Breast epithelium (tissue), 4 donors: ENCODE data around the gene CNGB1. TPM values are rescaled to one million over a fixed set of nuclear protein-coding genes. Genes with fewer than 3 reads are reported as not detected.

Experiments used
- DNase-seq, 2 donors: peaks; one replicate each; pipeline ENCODE4 v3.0.0-alpha.2; 2019; ENCODE audit warnings: low spot score in 2 of 2
- H3K27ac ChIP-seq, 2 donors: fragments of 200-600 bp; sonication (generic) in 1 of 2; one replicate each; pipeline ENCODE4 v1.5.1; 2016 to 2019; ENCODE audit warnings: mild to moderate bottlenecking in 1 of 2
- H3K27me3 ChIP-seq, 2 donors: fragments of 200-600 bp; sonication (generic) in 1 of 2; one replicate each; pipeline versions ENCODE4 v1.5.1 to v1.6.0; 2017 to 2019; ENCODE audit warnings: control low read depth in 1 of 2, mild to moderate bottlenecking in 1 of 2
- H3K36me3 ChIP-seq: fragments of 200-600 bp; one replicate; pipeline ENCODE4 v1.5.1; 2019
- H3K4me1 ChIP-seq, 2 donors: fragments of 200-600 bp; sonication (generic); one replicate each; pipeline ENCODE4 v1.5.1; 2016 to 2019; ENCODE audit warnings: control low read depth in 1 of 2
- H3K4me3 ChIP-seq, 3 donors: fragments of 200-600 bp; sonication (generic); 1 replicate in 2 of 3; 2 replicates in 1 of 3; pipeline ENCODE4 v1.5.1; 2016 to 2019; ENCODE audit warnings: mild to moderate bottlenecking in 3 of 3, moderate library complexity in 2 of 3
- H3K9me3 ChIP-seq, 2 donors: fragments of 200-600 bp; sonication (generic) in 1 of 2; one replicate each; pipeline ENCODE4 v1.5.1; 2016 to 2019; ENCODE audit warnings: control low read depth in 1 of 2
- POLR2A ChIP-seq: fragments of 450-650 bp; IDR thresholded peaks from one replicate; pipeline ENCODE4 v1.6.1; 2016; ENCODE audit warnings: antibody characterized with exemption, mild to moderate bottlenecking, moderate library complexity
- POLR2AphosphoS5 ChIP-seq, 3 donors: sonication (generic); formaldehyde crosslinking; IDR thresholded peaks; one replicate each; pipeline ENCODE4 v1.6.1; 2017; ENCODE audit warnings: antibody characterized with exemption in 3 of 3
- intact Hi-C: fragments of 100-400 bp; cut with DNase I; formaldehyde crosslinking; loops from one replicate; pipeline ENCODE4 v1.15.1; 2023; ENCODE audit warnings: low total_unique reads
- total RNA-seq, 3 donors: library from RNA; depleted of rRNA; stranded (reverse); fragments of >200 nt; gene quantifications; one replicate each; pipeline ENCODE4 v1.1.0, GENCODE V29; 2016
- TF ChIP-seq, protein P1 (sequence below), 3 donors: fragments of 450-650 bp; IDR thresholded peaks; one replicate each; pipeline ENCODE4 v1.5.1; 2016 to 2017; ENCODE audit warnings: antibody characterized with exemption in 3 of 3, mild to moderate bottlenecking in 3 of 3, moderate library complexity in 3 of 3

The CNGB1 gene
- total RNA-seq, 3 donors from 2014 or later: not detected

DNA sequence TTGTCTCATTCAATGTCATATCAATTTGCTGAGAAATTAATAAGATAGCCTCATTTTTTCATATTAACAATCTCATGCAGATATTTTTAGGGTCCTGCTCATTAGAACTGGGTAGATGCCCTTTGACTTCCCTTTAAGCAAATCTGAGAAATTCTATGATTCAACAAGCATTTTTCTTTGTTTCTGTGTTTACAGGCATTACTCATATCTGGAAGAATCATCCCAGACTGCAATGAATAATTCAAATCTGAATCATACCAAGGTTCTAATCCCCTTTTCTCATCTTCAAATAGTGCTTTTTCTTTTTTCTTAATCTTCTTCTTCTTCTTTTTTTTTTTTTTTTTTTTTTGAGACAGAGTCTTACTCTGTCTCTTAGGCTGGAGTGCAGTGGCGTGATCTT, 99.5 kb downstream of the CNGB1 start:
- TF ChIP-seq, protein P1, sequence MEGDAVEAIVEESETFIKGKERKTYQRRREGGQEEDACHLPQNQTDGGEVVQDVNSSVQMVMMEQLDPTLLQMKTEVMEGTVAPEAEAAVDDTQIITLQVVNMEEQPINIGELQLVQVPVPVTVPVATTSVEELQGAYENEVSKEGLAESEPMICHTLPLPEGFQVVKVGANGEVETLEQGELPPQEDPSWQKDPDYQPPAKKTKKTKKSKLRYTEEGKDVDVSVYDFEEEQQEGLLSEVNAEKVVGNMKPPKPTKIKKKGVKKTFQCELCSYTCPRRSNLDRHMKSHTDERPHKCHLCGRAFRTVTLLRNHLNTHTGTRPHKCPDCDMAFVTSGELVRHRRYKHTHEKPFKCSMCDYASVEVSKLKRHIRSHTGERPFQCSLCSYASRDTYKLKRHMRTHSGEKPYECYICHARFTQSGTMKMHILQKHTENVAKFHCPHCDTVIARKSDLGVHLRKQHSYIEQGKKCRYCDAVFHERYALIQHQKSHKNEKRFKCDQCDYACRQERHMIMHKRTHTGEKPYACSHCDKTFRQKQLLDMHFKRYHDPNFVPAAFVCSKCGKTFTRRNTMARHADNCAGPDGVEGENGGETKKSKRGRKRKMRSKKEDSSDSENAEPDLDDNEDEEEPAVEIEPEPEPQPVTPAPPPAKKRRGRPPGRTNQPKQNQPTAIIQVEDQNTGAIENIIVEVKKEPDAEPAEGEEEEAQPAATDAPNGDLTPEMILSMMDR (IDR thresholded peaks at IDR 0.05): no peak
- Histone ChIP-seq H3K4me1 (no peaks in the 10 kb centered on the region), H3K27me3 (no peaks in the 10 kb centered on the region), H3K4me3 (no peak overlapping the region), H3K9me3 (no peaks in the 10 kb centered on the region), H3K27ac (no peak overlapping the region), H3K36me3 (no peaks in the 10 kb centered on the region)
- DNase-seq: no peak
- intact Hi-C loops: loop anchor here (10.0 kb wide), 1 partner anchor 753 kb away; the partner anchor contains the start of gene CNOT1

DNA sequence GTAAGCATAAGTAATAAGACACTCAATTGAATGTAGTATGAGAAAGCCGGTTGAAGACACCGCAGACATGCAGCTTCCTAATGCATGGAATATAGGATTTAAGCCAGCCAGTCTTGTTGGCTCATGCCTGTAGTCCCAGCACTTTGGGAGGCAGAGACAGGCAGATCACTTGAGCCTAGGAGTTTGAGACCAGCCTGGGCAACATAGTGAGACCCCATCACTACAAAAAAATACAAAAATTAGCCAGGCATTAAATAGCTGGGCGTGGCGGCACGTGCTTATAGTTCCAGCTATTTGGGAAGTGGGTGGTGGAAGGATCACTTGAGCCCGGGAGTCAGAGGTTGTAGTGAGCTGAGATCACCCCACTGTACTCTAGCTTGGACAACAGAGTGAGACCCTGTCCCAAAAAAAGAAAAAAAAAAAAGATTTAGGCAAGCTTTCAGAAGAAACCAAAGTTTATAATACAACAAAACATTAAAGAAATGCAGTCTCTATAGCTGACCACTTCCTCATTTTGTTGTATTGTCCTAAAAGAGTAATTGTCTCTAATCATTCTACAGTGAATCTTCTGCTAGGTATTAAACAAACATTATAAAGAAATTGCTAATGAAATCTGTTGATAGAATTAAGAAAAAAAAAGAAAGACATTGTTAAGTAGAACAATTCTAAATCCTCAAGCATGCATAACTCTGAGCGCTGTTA, 100.0 kb downstream of the CNGB1 start:
- Histone ChIP-seq H3K27ac (no peak overlapping the region), H3K4me3 (no peak overlapping the region), H3K27me3 (no peaks in the 10 kb centered on the region), H3K9me3 (no peaks in the 10 kb centered on the region), H3K36me3 (no peaks in the 10 kb centered on the region), H3K4me1 (no peaks in the 10 kb centered on the region)
- no peak for DNase-seq
- intact Hi-C loops: loop anchor here (10.0 kb wide), 1 partner anchor 754 kb away; the partner anchor contains the start of gene CNOT1
- no peak for TF ChIP-seq POLR2AphosphoS5 (IDR thresholded peaks at IDR 0.05)
- TF ChIP-seq, protein P1 (IDR thresholded peaks at IDR 0.05): no peak
- TF ChIP-seq POLR2A: no peak

DNA sequence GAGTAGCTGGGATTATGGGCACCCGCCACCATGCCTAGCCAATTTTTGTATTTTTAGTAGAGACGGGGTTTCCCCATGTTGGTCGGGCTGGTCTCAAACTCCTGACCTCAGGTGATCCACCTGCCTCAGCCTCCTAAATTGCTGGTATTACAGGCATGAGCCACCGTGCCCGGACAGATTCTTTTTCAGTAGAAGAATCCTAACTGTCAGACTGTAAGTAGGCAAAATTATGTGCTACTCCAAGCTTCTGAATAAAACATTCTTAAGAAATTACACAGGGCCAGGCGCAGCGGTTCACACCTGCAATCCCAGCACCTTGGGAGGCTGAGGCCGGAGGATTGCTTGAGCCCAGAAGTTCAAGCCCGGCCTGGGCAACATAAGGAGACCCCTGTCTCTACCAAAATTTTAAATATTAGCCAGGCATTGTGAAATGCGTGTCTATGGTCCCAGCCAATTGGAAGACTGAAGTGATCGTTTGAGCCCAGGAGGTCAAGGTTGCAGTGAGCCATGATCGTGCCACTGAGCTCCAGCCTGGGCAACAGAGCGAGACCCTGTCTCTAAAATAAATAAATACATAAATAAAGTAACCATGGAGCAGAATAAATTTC, 101.9 kb downstream of the CNGB1 start:
- intact Hi-C loops: no loop called here

DNA sequence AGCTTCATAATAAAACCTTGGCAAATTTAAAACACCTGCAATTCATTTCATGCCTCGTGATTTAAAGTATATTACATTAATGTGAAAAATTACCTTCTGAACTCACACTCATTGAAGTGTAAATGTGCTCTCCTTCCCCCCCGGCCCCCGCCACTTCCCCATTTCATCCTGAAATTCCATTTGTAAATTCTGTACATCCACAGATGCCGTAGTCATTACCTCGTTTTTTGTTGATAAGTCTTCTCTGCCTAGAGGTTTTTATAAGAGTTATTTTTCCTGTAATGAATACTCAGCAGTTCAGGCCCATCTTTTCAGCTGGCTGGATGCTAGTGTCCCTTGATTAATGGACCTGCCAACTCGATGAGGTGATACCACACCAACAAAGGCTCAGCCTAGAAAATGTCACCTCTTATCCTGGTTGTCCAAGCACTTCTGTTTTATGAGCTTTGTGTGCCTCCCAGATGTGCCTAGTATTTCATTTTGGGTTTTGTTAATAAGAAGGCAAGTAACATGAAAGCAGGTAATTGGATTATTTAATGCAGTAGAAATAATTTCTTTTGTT, 103.8 kb downstream of the CNGB1 start:
- no peaks in the 10 kb centered on the region for H3K27me3 ChIP-seq
- no peaks in the 10 kb centered on the region for H3K9me3 ChIP-seq
- intact Hi-C loops: no loop called here
- H3K27ac ChIP-seq: no peak overlapping the region
- no peaks in the 10 kb centered on the region for H3K36me3 ChIP-seq
- TF ChIP-seq, protein P1 (IDR thresholded peaks at IDR 0.05): no peak
- TF ChIP-seq POLR2AphosphoS5 (IDR thresholded peaks at IDR 0.05): no peak
- TF ChIP-seq POLR2A: no peak
- H3K4me3 ChIP-seq: no peak overlapping the region
- no peaks in the 10 kb centered on the region for H3K4me1 ChIP-seq
- no peak for DNase-seq

More for the DNA sequence above, 101.9 kb downstream of the CNGB1 start:
- no peaks in the 10 kb centered on the region for H3K27me3 ChIP-seq
- no peak for DNase-seq
- no peaks in the 10 kb centered on the region for H3K4me1 ChIP-seq
- TF ChIP-seq POLR2AphosphoS5 (IDR thresholded peaks at IDR 0.05) (no peak), POLR2A (no peak)
- TF ChIP-seq, protein P1 (IDR thresholded peaks at IDR 0.05): no peak
- H3K36me3 ChIP-seq: no peaks in the 10 kb centered on the region
- no peaks in the 10 kb centered on the region for H3K9me3 ChIP-seq
- no peak overlapping the region for H3K27ac ChIP-seq
- H3K4me3 ChIP-seq: no peak overlapping the region

DNA sequence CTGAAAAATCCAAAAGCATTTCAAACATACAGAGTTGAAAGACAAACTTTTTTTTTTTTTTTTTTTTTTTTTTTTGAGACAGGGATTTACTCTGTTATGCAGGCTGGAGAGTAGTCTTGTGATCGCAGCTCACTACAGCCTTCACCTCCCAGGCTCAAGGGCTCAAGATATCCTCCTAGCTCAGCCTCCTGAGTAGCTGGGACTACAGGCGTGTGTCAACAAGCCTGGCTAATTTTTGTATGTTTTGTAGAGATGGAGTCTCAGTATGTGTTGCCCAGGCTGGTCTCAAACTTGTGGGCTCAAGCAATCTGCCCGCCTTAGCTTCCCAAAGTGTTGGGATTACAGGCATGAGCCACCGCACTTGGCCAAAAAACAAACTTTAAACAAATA, 104.4 kb downstream of the CNGB1 start:
- intact Hi-C loops: no loop called here
- no peak overlapping the region for H3K4me3 ChIP-seq
- DNase-seq: no peak
- H3K4me1 ChIP-seq: no peaks in the 10 kb centered on the region
- no peak overlapping the region for H3K27ac ChIP-seq
- TF ChIP-seq, protein P1 (IDR thresholded peaks at IDR 0.05): no peak
- TF ChIP-seq POLR2A: no peak
- no peak for TF ChIP-seq POLR2AphosphoS5 (IDR thresholded peaks at IDR 0.05)
- H3K9me3 ChIP-seq: no peaks in the 10 kb centered on the region
- no peaks in the 10 kb centered on the region for H3K36me3 ChIP-seq
- no peaks in the 10 kb centered on the region for H3K27me3 ChIP-seq
